HCT116 (cell line): ENCODE data around the gene CDK8. TPM values are rescaled to one million over a fixed set of nuclear protein-coding genes. Genes with fewer than 3 reads are reported as not detected.

Experiments
- ATAC-seq: fragments of 200-7000 bp; cut with Tn5 transposase; 2 replicates; pipeline ENCODE4 v1.9.1; 2020; ENCODE audit warnings: mild to moderate bottlenecking, moderate library complexity
- BruUV-seq: library from RNA; stranded (reverse); fragments of 400-500 nt; replicated peaks from 2 replicates; lab custom pipeline; 2021; lab: Mats Ljungman, UMichigan
- CTCF ChIA-PET: fragments of 300-600 bp; sonication (Branson Sonifier 250); formaldehyde crosslinking; loops from one replicate; lab custom pipeline; 2021; ENCODE audit warnings: antibody characterized with exemption; lab: Charles Lee
- POLR2A ChIA-PET: fragments of 300-600, 350-600 bp; sonication (Branson Sonifier 250); formaldehyde crosslinking; loops from one replicate; lab custom pipeline; 2021; ENCODE audit warnings: antibody characterized with exemption; lab: Charles Lee
- RAD21 ChIA-PET, 2 experiments: fragments of 300-600 bp; sonication (Branson Sonifier 250); formaldehyde crosslinking; loops; one replicate each; lab custom pipeline; 2023; ENCODE audit warnings: low total read pairs in 2 of 2; ENCODE audit not compliant: uncharacterized antibody in 2 of 2, unreplicated experiment in 2 of 2, low non-redundant PET in 1 of 2; lab: Charles Lee
- DNase-seq: peaks from one replicate; pipeline ENCODE4 v3.0.0-alpha.2; 2010; ENCODE audit warnings: low read depth, low spot score
- H2AFZ ChIP-seq: fragments of 200-600 bp; shearing (Covaris generic), sonication (generic); 2 replicates; pipeline ENCODE4 v1.6.1; 2017; ENCODE audit warnings: low read depth, mixed run types, mixed read lengths, antibody characterized with exemption, low read length; ENCODE audit not compliant: poor library complexity, severe bottlenecking
- H3K27ac ChIP-seq: 2 replicates; pipeline ENCODE4 v1.5.1; 2012; ENCODE audit warnings: low read depth, low read length
- H3K27me3 ChIP-seq: fragments of 200-600 bp; sonication (generic); 2 replicates; pipeline ENCODE4 v1.6.1; 2016; ENCODE audit warnings: mixed run types, low read length, mixed read lengths; ENCODE audit not compliant: insufficient read depth
- H3K36me3 ChIP-seq, 2 experiments: fragments of 200-500 bp in 1 of 2; fragments of 200-600 bp in 1 of 2; sonication (Bioruptor generic) in 1 of 2; sonication (generic) in 1 of 2; 2 replicates each; pipeline versions ENCODE4 v1.5.1 to v1.6.1; 2014 to 2016; ENCODE audit warnings: low read length in 2 of 2, inconsistent platforms in 1 of 2, mixed read lengths in 1 of 2, mixed run types in 1 of 2; ENCODE audit not compliant: insufficient read depth in 2 of 2, control insufficient read depth in 1 of 2
- H3K4me1 ChIP-seq, 2 experiments: fragments of 200-600 bp in 1 of 2; sonication (generic) in 1 of 2; 2 replicates each; pipeline versions ENCODE4 v1.5.1 to v1.6.1; 2012 to 2017; ENCODE audit warnings: low read length in 2 of 2, inconsistent platforms in 1 of 2, mild to moderate bottlenecking in 1 of 2, mixed read lengths in 1 of 2, mixed run types in 1 of 2, moderate library complexity in 1 of 2; ENCODE audit not compliant: insufficient read depth in 2 of 2, control insufficient read depth in 1 of 2
- H3K4me2 ChIP-seq: fragments of 200-600 bp; sonication (generic); 2 replicates; pipeline ENCODE4 v1.6.1; 2017; ENCODE audit warnings: mixed run types, low read length, mixed read lengths
- H3K4me3 ChIP-seq, 2 experiments: fragments of 200-600 bp in 1 of 2; sonication (generic) in 1 of 2; replicated peaks in 1 of 2; 2 replicates each; pipeline ENCODE4 v1.5.1; 2011 to 2016; ENCODE audit warnings: low read length in 2 of 2, control low read depth in 1 of 2, low read depth in 1 of 2, mild to moderate bottlenecking in 1 of 2, mixed read lengths in 1 of 2, mixed run types in 1 of 2
- H3K79me2 ChIP-seq: fragments of 200-600 bp; sonication (generic); 2 replicates; pipeline ENCODE4 v1.6.1; 2017; ENCODE audit warnings: mild to moderate bottlenecking, mixed run types, low read length, moderate library complexity, mixed read lengths; ENCODE audit not compliant: insufficient read depth
- H3K9ac ChIP-seq: fragments of 200-600 bp; sonication (generic); 2 replicates; pipeline ENCODE4 v1.6.1; 2016; ENCODE audit warnings: low read length, mixed read lengths
- H3K9me2 ChIP-seq: fragments of 200-600 bp; sonication (generic), shearing (Covaris generic); 2 replicates; pipeline ENCODE4 v1.6.1; 2017; ENCODE audit warnings: mixed run types, mild to moderate bottlenecking, moderate library complexity; ENCODE audit not compliant: insufficient read depth
- H3K9me3 ChIP-seq, 2 experiments: fragments of 200-500 bp in 1 of 2; fragments of 200-600 bp in 1 of 2; sonication (Bioruptor generic) in 1 of 2; sonication (generic) in 1 of 2; 2 replicates each; pipeline ENCODE4 v1.6.1; 2014 to 2017; ENCODE audit warnings: low read length in 2 of 2, mixed read lengths in 2 of 2, inconsistent platforms in 1 of 2, low read depth in 1 of 2, mild to moderate bottlenecking in 1 of 2, mixed run types in 1 of 2, moderate library complexity in 1 of 2; ENCODE audit not compliant: control insufficient read depth in 1 of 2, insufficient read depth in 1 of 2
- H4K20me1 ChIP-seq: fragments of 200-600 bp; sonication (generic), shearing (Covaris generic); 2 replicates; pipeline ENCODE4 v1.6.1; 2017; ENCODE audit warnings: mixed run types, mild to moderate bottlenecking, moderate library complexity; ENCODE audit not compliant: insufficient read depth
- CBX3 ChIP-seq: IDR thresholded peaks from 2 replicates; pipeline ENCODE4 v1.6.1; 2012; ENCODE audit warnings: low read depth
- CEBPB ChIP-seq: IDR thresholded peaks from 2 replicates; pipeline ENCODE4 v1.6.1; 2012; ENCODE audit warnings: low read depth
- EGR1 ChIP-seq: IDR thresholded peaks from 2 replicates; pipeline ENCODE4 v1.6.1; 2012; ENCODE audit warnings: low read depth
- FOSL1 ChIP-seq: IDR thresholded peaks from 2 replicates; pipeline ENCODE4 v1.6.1; 2012; ENCODE audit warnings: low read depth
- JUND ChIP-seq: IDR thresholded peaks from 2 replicates; pipeline ENCODE4 v1.6.1; 2012
- POLR2A ChIP-seq: IDR thresholded peaks from 2 replicates; pipeline ENCODE4 v1.7.0; 2011; ENCODE audit warnings: borderline replicate concordance; ENCODE audit not compliant: insufficient read depth, insufficient read length; ENCODE audit errors: extremely low read depth
- POLR2AphosphoS5 ChIP-seq: IDR thresholded peaks from 2 replicates; pipeline ENCODE4 v1.6.1; 2011; ENCODE audit warnings: mild to moderate bottlenecking, low read depth, low read length, moderate library complexity
- RAD21 ChIP-seq: IDR thresholded peaks from 2 replicates; pipeline ENCODE4 v1.6.1; 2012; ENCODE audit warnings: low read depth, mild to moderate bottlenecking
- TCF7L2 ChIP-seq: IDR thresholded peaks from 2 replicates; pipeline ENCODE4 v1.7.0; 2011; ENCODE audit warnings: borderline replicate concordance, inconsistent platforms; ENCODE audit not compliant: insufficient read depth, insufficient read length; ENCODE audit errors: extremely low read depth
- YY1 ChIP-seq: IDR thresholded peaks from 2 replicates; pipeline ENCODE4 v1.6.1; 2011; ENCODE audit warnings: low read length, low read depth, moderate library complexity, mild to moderate bottlenecking; ENCODE audit not compliant: insufficient replicate concordance; ENCODE audit errors: extremely low read depth
- ZNF274 ChIP-seq: fragments of 200-500 bp; sonication (Bioruptor generic); IDR thresholded peaks from 2 replicates; pipeline ENCODE4 v1.6.1; 2014; ENCODE audit warnings: mild to moderate bottlenecking, low read depth, low read length, inconsistent platforms
- intact Hi-C: fragments of 100-400 bp; cut with micrococcal nuclease; formaldehyde crosslinking; loops from 2 replicates; pipeline ENCODE4 v1.10.0; 2022
- total RNA-seq: library from RNA; stranded (reverse); gene quantifications from one replicate; pipeline ENCODE4 v1.2.1, GENCODE V29; 2021; ENCODE audit not compliant: unreplicated experiment
- TF ChIP-seq, protein P1 (sequence below): IDR thresholded peaks from 2 replicates; pipeline ENCODE4 v1.6.1; 2011; ENCODE audit warnings: mild to moderate bottlenecking, low read length, moderate library complexity; ENCODE audit not compliant: insufficient replicate concordance; ENCODE audit errors: extremely low read depth
- TF ChIP-seq, protein P2 (sequence below): IDR thresholded peaks from 2 replicates; pipeline ENCODE4 v1.6.1; 2012; ENCODE audit warnings: low read depth

CDK8 gene
- total RNA-seq, 1 experiment from 2014 or later: 23.8 TPM

DNA sequence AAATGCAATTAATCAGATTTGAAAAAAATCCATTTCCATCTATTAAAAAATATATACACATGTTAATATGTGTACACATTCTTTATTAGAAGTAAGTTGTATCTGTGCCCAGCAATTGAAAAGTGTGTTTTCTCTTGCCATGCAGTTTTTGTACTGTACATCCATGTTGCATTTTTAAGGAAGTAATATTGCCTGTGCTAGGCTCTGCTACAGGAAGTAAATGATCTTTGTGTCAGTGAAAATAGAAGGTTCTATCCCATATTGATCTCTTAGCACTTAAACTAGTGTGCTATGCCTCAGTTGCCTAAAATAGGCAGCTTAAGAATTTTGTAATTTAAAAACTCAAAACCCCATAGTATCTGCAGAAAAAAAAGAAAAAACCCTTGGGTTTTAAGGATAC lies 122.5 kb downstream of the CDK8 start:
- Histone ChIP-seq H3K4me2 (no peak overlapping the region), H3K9me2 (no peaks in the 10 kb centered on the region), H3K4me1 (no peaks in the 10 kb centered on the region), H3K4me3 (no peak overlapping the region), H3K9me3 (no peaks in the 10 kb centered on the region), H3K9ac (no peak overlapping the region), H3K27me3 (no peaks in the 10 kb centered on the region), H3K79me2 (no peaks in the 10 kb centered on the region), H3K27ac (no peak overlapping the region), H4K20me1 (no peaks in the 10 kb centered on the region), H3K36me3 (no peaks in the 10 kb centered on the region), H2AFZ (no peak overlapping the region)
- ATAC-seq (no peak), DNase-seq (no peak)
- ChIA-PET POLR2A (no interaction called here), RAD21 (no interaction called here), CTCF (interaction anchor here (1.4 to 1.6 kb wide), 4 partner anchors 9 to 322 kb away, joined by 3 to 8 read pairs (median 4); no protein-coding TSS in a partner anchor)
- no TSS peak for BruUV-seq
- TF ChIP-seq CEBPB (no peak), TCF7L2 (no peak), CBX3 (no peak), RAD21 (no peak), POLR2AphosphoS5 (no peak), ZNF274 (no peak), EGR1 (no peak), POLR2A (no peak), FOSL1 (no peak), JUND (no peak), YY1 (no peak)
- TF ChIP-seq, protein P1, sequence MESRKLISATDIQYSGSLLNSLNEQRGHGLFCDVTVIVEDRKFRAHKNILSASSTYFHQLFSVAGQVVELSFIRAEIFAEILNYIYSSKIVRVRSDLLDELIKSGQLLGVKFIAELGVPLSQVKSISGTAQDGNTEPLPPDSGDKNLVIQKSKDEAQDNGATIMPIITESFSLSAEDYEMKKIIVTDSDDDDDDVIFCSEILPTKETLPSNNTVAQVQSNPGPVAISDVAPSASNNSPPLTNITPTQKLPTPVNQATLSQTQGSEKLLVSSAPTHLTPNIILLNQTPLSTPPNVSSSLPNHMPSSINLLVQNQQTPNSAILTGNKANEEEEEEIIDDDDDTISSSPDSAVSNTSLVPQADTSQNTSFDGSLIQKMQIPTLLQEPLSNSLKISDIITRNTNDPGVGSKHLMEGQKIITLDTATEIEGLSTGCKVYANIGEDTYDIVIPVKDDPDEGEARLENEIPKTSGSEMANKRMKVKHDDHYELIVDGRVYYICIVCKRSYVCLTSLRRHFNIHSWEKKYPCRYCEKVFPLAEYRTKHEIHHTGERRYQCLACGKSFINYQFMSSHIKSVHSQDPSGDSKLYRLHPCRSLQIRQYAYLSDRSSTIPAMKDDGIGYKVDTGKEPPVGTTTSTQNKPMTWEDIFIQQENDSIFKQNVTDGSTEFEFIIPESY: no peak
- TF ChIP-seq, protein P2, sequence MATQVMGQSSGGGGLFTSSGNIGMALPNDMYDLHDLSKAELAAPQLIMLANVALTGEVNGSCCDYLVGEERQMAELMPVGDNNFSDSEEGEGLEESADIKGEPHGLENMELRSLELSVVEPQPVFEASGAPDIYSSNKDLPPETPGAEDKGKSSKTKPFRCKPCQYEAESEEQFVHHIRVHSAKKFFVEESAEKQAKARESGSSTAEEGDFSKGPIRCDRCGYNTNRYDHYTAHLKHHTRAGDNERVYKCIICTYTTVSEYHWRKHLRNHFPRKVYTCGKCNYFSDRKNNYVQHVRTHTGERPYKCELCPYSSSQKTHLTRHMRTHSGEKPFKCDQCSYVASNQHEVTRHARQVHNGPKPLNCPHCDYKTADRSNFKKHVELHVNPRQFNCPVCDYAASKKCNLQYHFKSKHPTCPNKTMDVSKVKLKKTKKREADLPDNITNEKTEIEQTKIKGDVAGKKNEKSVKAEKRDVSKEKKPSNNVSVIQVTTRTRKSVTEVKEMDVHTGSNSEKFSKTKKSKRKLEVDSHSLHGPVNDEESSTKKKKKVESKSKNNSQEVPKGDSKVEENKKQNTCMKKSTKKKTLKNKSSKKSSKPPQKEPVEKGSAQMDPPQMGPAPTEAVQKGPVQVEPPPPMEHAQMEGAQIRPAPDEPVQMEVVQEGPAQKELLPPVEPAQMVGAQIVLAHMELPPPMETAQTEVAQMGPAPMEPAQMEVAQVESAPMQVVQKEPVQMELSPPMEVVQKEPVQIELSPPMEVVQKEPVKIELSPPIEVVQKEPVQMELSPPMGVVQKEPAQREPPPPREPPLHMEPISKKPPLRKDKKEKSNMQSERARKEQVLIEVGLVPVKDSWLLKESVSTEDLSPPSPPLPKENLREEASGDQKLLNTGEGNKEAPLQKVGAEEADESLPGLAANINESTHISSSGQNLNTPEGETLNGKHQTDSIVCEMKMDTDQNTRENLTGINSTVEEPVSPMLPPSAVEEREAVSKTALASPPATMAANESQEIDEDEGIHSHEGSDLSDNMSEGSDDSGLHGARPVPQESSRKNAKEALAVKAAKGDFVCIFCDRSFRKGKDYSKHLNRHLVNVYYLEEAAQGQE: no peak
- intact Hi-C loops: no loop called here
